MM.1S (cell line): ENCODE measurements around the gene HMG20A.

Experiments used
- DNase-seq: peaks from one replicate; pipeline ENCODE4 v3.0.0-alpha.2; 2015
- H2AFZ ChIP-seq: fragments of 300-600 bp; sonication (generic); 2 replicates; pipeline ENCODE4 v1.6.0; 2016; ENCODE audit warnings: antibody characterized with exemption, low read length
- H3F3A ChIP-seq: fragments of 300-600 bp; sonication (generic); 2 replicates; pipeline ENCODE4 v1.6.1; 2016; ENCODE audit warnings: mild to moderate bottlenecking, antibody characterized with exemption, low read length, moderate library complexity, mixed read lengths; ENCODE audit not compliant: insufficient read depth
- H3K27ac ChIP-seq: fragments of 300-600 bp; sonication (generic); 2 replicates; pipeline ENCODE4 v1.5.1; 2016; ENCODE audit warnings: mild to moderate bottlenecking, low read length
- H3K27me3 ChIP-seq: fragments of 300-600 bp; sonication (generic); replicated peaks from 2 replicates; pipeline ENCODE4 v1.6.0; 2016; ENCODE audit warnings: low read length; ENCODE audit not compliant: insufficient read depth
- H3K36me3 ChIP-seq: fragments of 300-600 bp; sonication (generic); replicated peaks from 2 replicates; pipeline ENCODE4 v1.6.1; 2016; ENCODE audit warnings: mild to moderate bottlenecking, low read length, mixed read lengths; ENCODE audit not compliant: insufficient read depth
- H3K4me1 ChIP-seq: fragments of 300-600 bp; sonication (generic); 2 replicates; pipeline ENCODE4 v1.6.1; 2016; ENCODE audit warnings: low read length, mixed read lengths
- H3K4me2 ChIP-seq: fragments of 300-600 bp; sonication (generic); 2 replicates; pipeline ENCODE4 v1.6.0; 2016; ENCODE audit warnings: low read depth, low read length
- H3K4me3 ChIP-seq: fragments of 300-600 bp; sonication (generic); 2 replicates; pipeline ENCODE4 v1.5.1; 2016; ENCODE audit warnings: low read length, mixed read lengths
- H3K79me2 ChIP-seq: fragments of 300-600 bp; sonication (generic); 2 replicates; pipeline ENCODE4 v1.6.1; 2016; ENCODE audit warnings: mixed run types, low read length, mixed read lengths
- H3K9ac ChIP-seq: fragments of 300-600 bp; sonication (generic); 2 replicates; pipeline ENCODE4 v1.6.1; 2016; ENCODE audit warnings: low read length, mixed read lengths
- H3K9me2 ChIP-seq: fragments of 300-600 bp; sonication (generic); replicated peaks from 2 replicates; pipeline ENCODE4 v1.6.1; 2016; ENCODE audit warnings: mild to moderate bottlenecking, low read length, mixed read lengths; ENCODE audit not compliant: insufficient read depth
- H3K9me3 ChIP-seq: fragments of 300-600 bp; sonication (generic); replicated peaks from 2 replicates; pipeline ENCODE4 v1.6.1; 2016; ENCODE audit warnings: mild to moderate bottlenecking, low read length, mixed read lengths; ENCODE audit not compliant: insufficient read depth
- H4K20me1 ChIP-seq: fragments of 300-600 bp; sonication (generic); 2 replicates; pipeline ENCODE4 v1.6.1; 2016; ENCODE audit warnings: mild to moderate bottlenecking, low read length, moderate library complexity, mixed read lengths; ENCODE audit not compliant: insufficient read depth
- CTCF ChIP-seq: fragments of 300-600 bp; sonication (generic); IDR thresholded peaks from 2 replicates; pipeline ENCODE4 v1.5.1; 2016; ENCODE audit warnings: antibody characterized with exemption, low read length, mixed read lengths
- EZH2 ChIP-seq: fragments of 300-600 bp; sonication (generic); optimal IDR thresholded peaks from 2 replicates; pipeline ENCODE3; 2017; ENCODE audit warnings: low read depth, mild to moderate bottlenecking, antibody characterized with exemption, low read length, mixed read lengths
- EZH2phosphoT487 ChIP-seq: fragments of 300-600 bp; sonication (generic); IDR thresholded peaks from 2 replicates; pipeline ENCODE4 v1.6.1; 2018; ENCODE audit warnings: antibody characterized with exemption, low read length

HMG20A gene

GRCh38 chr15:77457191-77457904, 36.7 kb downstream of the HMG20A start:
- peak; percentile 87 for DNase-seq
- Histone ChIP-seq H3K27me3 (no peaks in the 10 kb centered on the region), H2AFZ (no peak overlapping the region), H3K36me3 (no peaks in the 10 kb centered on the region), H3K9me2 (no peaks in the 10 kb centered on the region), H3F3A (peaks cover 28% of the 10 kb centered on the region), H3K4me2 (peak overlapping the region; percentile 71), H3K9me3 (no peaks in the 10 kb centered on the region), H3K4me3 (peak overlapping the region; percentile 17), H3K9ac (peak overlapping the region; percentile 48), H3K27ac (peak overlapping the region; percentile 95), H4K20me1 (no peaks in the 10 kb centered on the region), H3K79me2 (peaks cover 16% of the 10 kb centered on the region), H3K4me1 (peaks cover 36% of the 10 kb centered on the region)
- TF ChIP-seq CTCF (no peak), EZH2 (no peak), EZH2phosphoT487 (no peak)

- Histone ChIP-seq H2AFZ (no peak overlapping the region), H3K27ac (peak overlapping the region; percentile 95)
- TF ChIP-seq EZH2phosphoT487 (no peak), EZH2 (no peak), CTCF (no peak)
Observed at GRCh38 chr15:77457905-77458265, 37.2 kb downstream of the HMG20A start.

DNA sequence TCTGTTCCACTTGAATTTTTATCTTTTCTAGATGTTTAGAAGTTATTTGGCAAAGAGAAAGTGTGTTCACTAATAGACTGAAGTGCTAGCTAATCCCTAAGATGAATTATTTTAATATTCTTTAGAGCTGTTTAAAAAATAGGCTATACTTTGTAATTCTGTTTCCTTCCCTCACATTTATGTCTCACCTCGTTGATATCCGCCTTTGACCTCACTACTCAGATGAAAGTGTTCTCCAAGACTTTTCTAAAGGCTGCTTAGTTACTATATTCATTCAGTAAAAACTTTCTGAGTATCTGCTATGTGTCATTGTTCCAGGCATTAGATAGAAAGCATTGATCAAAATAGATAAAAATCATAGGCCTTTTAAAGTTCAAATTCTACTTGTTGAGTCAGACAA, 38.3 kb downstream of the HMG20A start:
- Histone ChIP-seq H3K4me2 (peak overlapping the region; percentile 71; the same call in 1 of the 2 replicates), H2AFZ (no peak overlapping the region), H3K36me3 (no peaks in the 10 kb centered on the region; the same call in 1 of the 2 replicates), H4K20me1 (no peaks in the 10 kb centered on the region), H3K9ac (no peak overlapping the region), H3K9me2 (no peaks in the 10 kb centered on the region), H3K27ac (peak overlapping the region; percentile 95; the same call in 1 of the 2 replicates), H3K9me3 (no peaks in the 10 kb centered on the region), H3K4me3 (0 out of 2 replicates have a peak overlapping the region, but pooled peaks have one; percentile 25), H3K27me3 (no peaks in the 10 kb centered on the region), H3K4me1 (peaks cover 36% of the 10 kb centered on the region), H3K79me2 (peaks cover 22% of the 10 kb centered on the region), H3F3A (peaks cover 28% of the 10 kb centered on the region)
- DNase-seq = no peak
- TF ChIP-seq EZH2phosphoT487 (no peak), CTCF (no peak), EZH2 (no peak)

More at GRCh38 chr15:77457905-77458265, 37.2 kb downstream of the HMG20A start:
- H3K27me3 ChIP-seq = no peaks in the 10 kb centered on the region
- peaks cover 36% of the 10 kb centered on the region for H3K4me1 ChIP-seq
- H3K9ac ChIP-seq = peak overlapping the region; percentile 43
- H3K4me3 ChIP-seq = peak overlapping the region; percentile 25
- DNase-seq = peak; percentile 64
- H3K4me2 ChIP-seq = peak overlapping the region; percentile 71
- no peaks in the 10 kb centered on the region for H3K9me3 ChIP-seq
- H3F3A ChIP-seq = peaks cover 28% of the 10 kb centered on the region
- no peaks in the 10 kb centered on the region for H3K9me2 ChIP-seq
- H3K79me2 ChIP-seq = peaks cover 16% of the 10 kb centered on the region
- H3K36me3 ChIP-seq = no peaks in the 10 kb centered on the region
- no peaks in the 10 kb centered on the region for H4K20me1 ChIP-seq
